Measurements from ENCODE around the gene SMIM26.
"Not testable (repeated sequence)": the region's sequence is repeated elsewhere in the genome, so short reads cannot be mapped to it uniquely, and the experiment has no call there.

SMIM26 gene, protein sequence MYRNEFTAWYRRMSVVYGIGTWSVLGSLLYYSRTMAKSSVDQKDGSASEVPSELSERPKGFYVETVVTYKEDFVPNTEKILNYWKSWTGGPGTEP

GRCh38 chr20:18566892-18567738 is at the start of gene SMIM26:
TSS of gene SMIM26 (plus strand) at chr20:18567432. CDS start at chr20:18567479, 47 bp downstream.
- DNase-seq, result peak; percentile 88

DNA sequence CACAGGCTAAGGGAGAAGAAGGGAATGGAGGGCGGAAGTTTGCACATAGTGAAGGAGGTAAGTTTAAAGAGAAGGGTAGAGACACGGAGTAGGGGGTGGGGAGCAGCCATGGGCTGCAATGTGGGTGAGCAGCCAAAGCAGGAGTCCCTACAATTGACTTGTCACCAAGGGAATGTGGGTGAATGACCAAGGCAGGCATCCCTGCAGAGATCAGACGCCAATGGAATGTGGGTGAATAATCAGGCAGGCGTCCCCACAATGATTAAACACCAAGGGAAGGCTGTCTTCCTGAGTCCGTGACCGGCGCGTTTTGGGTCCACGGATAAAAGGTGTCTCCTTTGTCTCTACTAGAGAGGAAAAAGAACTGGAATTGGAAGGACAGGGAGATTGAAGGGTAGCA is 45.2 kb upstream of the SMIM26 start:
- not testable (repeated sequence) for DNase-seq

- no peak for DNase-seq
Measured at GRCh38 chr20:18523066-18523465, 44.2 kb upstream of the SMIM26 start.

- DNase-seq, result no peak
Measured at GRCh38 chr20:18524646-18525045, 42.6 kb upstream of the SMIM26 start.

DNA sequence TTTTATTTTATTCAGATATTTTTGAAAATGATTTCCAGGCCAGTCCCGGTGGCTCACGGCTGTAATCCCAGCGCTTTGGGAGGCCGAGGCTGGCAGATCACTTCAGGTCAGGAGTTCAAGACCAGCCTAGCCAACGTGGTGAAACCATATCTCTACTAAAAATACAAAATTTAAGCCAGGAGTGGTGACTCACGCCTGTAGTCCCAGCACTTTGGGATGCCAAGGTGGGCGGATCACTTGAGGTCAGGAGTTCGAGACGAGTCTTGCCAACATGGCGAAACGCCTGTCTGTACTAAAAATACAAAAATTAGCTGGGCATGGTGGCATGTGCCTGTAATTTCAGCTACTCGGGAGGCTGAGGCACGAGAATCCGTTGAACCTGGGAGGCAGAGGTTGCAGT is 40.5 kb upstream of the SMIM26 start:
- not testable (repeated sequence) for DNase-seq

- no peak for DNase-seq
Measured at GRCh38 chr20:18527339-18527738, 39.9 kb upstream of the SMIM26 start.

- DNase-seq, result no peak
Measured at GRCh38 chr20:18527836-18528235, 39.4 kb upstream of the SMIM26 start.

- DNase-seq, result no peak
Measured at GRCh38 chr20:18529041-18529440, 38.2 kb upstream of the SMIM26 start.

- no peak for DNase-seq
Measured at GRCh38 chr20:18532626-18533025, 34.6 kb upstream of the SMIM26 start.

- no peak for DNase-seq
Measured at GRCh38 chr20:18533491-18533890, 33.7 kb upstream of the SMIM26 start.

- no peak for DNase-seq
Measured at GRCh38 chr20:18533978-18534644, 33.1 kb upstream of the SMIM26 start.

DNA sequence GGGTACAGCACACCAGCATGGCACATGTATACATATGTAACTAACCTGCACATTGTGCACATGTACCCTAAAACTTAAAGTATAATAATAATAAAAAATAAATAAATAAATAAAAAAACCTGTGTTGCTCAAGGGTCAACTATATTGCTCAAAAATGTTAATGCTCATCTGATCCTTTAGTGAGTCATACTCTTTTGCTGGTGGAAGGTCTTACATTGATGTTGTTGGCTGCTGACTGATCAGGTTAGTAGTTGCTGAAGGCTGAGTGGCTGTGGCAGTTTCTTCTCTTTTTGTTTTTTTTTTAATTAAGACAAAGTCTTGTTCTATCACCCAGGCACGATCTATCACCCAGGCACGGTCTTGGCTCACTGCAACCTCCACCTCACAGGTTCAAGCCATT is 29.6 kb upstream of the SMIM26 start:
- no peak for DNase-seq

GRCh38 chr20:18541741-18542140 is 25.5 kb upstream of the SMIM26 start:
- no peak for DNase-seq

- DNase-seq, result no peak
Measured at GRCh38 chr20:18543216-18543615, 24.0 kb upstream of the SMIM26 start.

GRCh38 chr20:18543932-18544331 is 23.3 kb upstream of the SMIM26 start:
- DNase-seq, result no peak

- no peak for DNase-seq
Measured at GRCh38 chr20:18545566-18545965, 21.7 kb upstream of the SMIM26 start.

DNA sequence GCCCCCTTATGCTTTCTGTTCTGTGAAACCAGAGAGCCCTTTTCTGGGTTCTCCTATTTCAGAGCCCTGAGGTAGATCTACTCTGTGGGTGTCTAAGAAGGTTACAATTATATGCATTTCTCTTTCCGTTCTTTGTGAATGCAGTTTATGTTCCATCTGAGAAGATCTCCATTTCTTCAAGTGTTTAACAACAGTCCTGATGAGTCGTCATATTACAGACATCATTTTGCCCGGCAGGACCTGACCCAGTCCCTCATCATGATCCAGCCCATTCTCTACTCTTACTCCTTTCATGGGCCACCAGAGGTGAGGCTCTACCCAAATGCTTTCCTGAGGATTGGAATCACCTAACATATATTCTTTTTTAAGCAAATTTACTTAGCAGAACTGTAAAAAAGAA is 18.8 kb upstream of the SMIM26 start:
- no peak for DNase-seq

GRCh38 chr20:18553746-18554145 is 13.5 kb upstream of the SMIM26 start:
- no peak for DNase-seq

GRCh38 chr20:18567739-18568091 is 483 bp downstream of the SMIM26 start:
- no peak for DNase-seq

GRCh38 chr20:18571009-18571408 is 3.8 kb downstream of the SMIM26 start:
- no peak for DNase-seq

DNA sequence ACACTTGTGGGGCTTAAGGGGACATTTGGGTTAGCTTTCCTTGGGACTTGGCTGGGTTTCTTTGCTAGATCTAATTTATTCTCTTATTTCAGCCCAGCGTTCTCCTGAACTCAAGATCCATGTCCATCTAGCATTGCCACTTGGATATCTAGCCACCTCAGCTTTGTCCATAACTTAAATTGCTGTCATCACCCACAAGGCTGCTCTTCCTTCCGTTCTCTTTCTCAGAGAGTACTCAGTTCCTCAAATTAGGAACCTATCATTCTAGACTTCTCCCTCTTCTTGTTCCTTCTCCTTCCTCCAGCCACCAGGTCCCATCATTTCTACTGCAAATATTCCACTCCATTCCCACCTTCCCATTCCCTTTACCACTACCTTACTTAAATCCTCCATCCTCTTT is 4.3 kb downstream of the SMIM26 start:
- no peak for DNase-seq

DNA sequence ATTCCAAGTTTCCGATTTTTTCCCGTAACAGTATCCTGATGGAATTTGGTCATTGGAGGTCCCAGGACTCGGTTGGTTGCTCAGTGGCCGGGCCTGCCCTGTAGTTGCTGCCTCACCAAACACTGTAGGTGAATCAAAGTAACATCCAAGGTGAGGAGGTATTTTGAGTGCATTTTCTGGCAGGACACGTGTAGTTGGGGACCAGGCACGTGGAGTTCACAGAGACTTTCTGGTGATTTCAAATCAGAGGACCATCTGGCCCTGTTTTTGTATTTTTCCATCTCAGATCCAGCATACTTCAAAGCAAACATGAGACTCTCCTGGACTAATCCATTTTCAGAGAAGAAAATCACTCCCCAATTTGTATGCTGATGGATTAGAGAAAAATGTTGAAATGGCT is 10.7 kb downstream of the SMIM26 start:
- no peak for DNase-seq

DNA sequence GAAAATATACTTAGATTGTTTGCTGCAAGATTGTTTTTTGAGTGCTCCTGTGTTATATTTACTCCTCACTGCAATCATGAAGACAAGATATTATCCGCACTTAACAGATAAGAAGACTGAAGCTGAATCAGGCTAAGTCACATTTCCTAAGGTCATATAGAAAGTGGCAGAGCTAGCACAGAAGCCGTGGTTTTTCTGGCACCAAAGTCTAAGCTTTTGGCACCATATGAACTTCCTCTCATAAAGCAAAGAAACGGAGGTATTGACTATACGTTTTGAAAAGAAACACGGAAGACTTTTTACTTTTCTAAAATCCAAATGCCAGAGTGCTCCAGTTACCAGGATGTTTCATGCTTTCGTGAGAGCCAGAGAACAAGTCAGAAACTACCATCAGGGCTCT is 11.3 kb downstream of the SMIM26 start:
- DNase-seq, result no peak

DNA sequence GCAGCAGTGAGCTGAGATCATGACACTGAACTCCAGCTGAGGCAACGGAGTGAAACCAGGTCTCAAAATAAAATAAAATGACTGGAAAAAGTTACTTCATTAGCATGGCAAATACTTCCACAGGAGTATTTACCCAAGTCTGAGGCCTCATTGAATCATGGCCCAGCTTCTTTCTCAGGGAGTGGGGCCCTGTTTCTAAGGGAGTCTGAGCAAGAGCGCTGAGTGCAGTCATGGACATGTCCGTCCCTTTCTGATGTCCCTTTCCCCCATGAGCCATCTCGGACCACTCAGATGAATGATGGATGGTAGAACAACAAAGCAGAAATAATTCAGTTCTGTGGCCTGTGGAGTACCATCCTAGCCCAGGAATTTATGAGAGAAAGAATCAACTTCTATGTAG is 12.8 kb downstream of the SMIM26 start:
- DNase-seq, result no peak

Data from NCI-H1436 (cell line).